GM12892 (cell line): ENCODE data around the gene ATP11C.

ENCODE experiments used
- DNase-seq: peaks from one replicate; pipeline ENCODE4 v3.0.0; 2011; ENCODE audit not compliant: insufficient read length
- FAIRE-seq: peaks from 2 replicates; lab custom pipeline; 2011; peaks lifted over from hg19 to GRCh38; lab: Jason Lieb, UNC
- POLR2A ChIP-seq: IDR thresholded peaks from 2 replicates; pipeline ENCODE4 v1.6.1; 2011; ENCODE audit warnings: low read depth, low read length, control low read depth
- POLR2AphosphoS5 ChIP-seq: IDR thresholded peaks from 2 replicates; pipeline ENCODE4 v1.6.1; 2011; ENCODE audit warnings: low read depth, low read length, control low read depth
- TAF1 ChIP-seq: IDR thresholded peaks from 2 replicates; pipeline ENCODE4 v1.6.1; 2011; ENCODE audit warnings: low read depth, mild to moderate bottlenecking, control low read depth, low read length, borderline replicate concordance

Gene ATP11C

GRCh38 chrX:139784807-139785206, 148.0 kb downstream of the ATP11C start:
- FAIRE-seq = peak; percentile 56

GRCh38 chrX:139783959-139784358, 148.9 kb downstream of the ATP11C start:
- no peak for TF ChIP-seq TAF1
- FAIRE-seq = no peak

More at GRCh38 chrX:139784807-139785206, 148.0 kb downstream of the ATP11C start:
- no peak for TF ChIP-seq POLR2A
- TF ChIP-seq POLR2AphosphoS5 = no peak
- TF ChIP-seq TAF1 = no peak
- DNase-seq = no peak

DNA sequence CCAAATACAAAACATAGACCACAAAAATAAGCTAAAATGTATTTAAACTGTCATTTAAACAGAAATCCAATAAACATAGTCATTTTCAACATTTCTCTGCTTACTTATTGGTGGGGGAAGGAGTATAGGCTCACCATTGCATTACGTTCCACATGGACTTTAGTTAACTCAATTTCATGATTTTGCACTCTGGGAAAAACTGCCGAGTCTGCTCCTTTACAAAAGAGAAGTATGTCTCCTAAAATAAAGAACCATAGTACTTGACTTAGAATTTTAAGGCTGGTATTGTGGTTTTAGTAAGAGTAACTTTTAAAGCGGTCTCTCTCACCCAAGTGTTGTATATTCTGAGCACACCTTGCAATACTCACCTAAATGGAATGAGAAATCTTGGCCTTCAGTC, 149.8 kb downstream of the ATP11C start:
- no peak for TF ChIP-seq POLR2A
- no peak for TF ChIP-seq POLR2AphosphoS5
- no peak for TF ChIP-seq TAF1
- DNase-seq (no peak), FAIRE-seq (peak; percentile 50)

More at GRCh38 chrX:139783959-139784358, 148.9 kb downstream of the ATP11C start:
- no peak for DNase-seq

GRCh38 chrX:139776599-139776998, 156.3 kb downstream of the ATP11C start:
- no peak for FAIRE-seq
- DNase-seq = no peak
- TF ChIP-seq POLR2A = no peak

- no peak for TF ChIP-seq TAF1
- TF ChIP-seq POLR2AphosphoS5 = no peak
- DNase-seq (no peak), FAIRE-seq (no peak)
These were observed 162.5 kb downstream of the ATP11C start for GRCh38 chrX:139770366-139770765.

GRCh38 chrX:139766545-139766983, 166.3 kb downstream of the ATP11C start:
- FAIRE-seq (no peak), DNase-seq (no peak)
- TF ChIP-seq POLR2A = no peak
- no peak for TF ChIP-seq POLR2AphosphoS5
- no peak for TF ChIP-seq TAF1

- no peak for FAIRE-seq
- DNase-seq = no peak
- no peak for TF ChIP-seq TAF1
- TF ChIP-seq POLR2AphosphoS5 = no peak
- TF ChIP-seq POLR2A = no peak
These were observed 170.3 kb downstream of the ATP11C start for GRCh38 chrX:139762400-139763183.

GRCh38 chrX:139759637-139760036, 173.2 kb downstream of the ATP11C start:
- FAIRE-seq (no peak), DNase-seq (no peak)

GRCh38 chrX:139758809-139759208, 174.0 kb downstream of the ATP11C start:
- FAIRE-seq (no peak), DNase-seq (no peak)
- no peak for TF ChIP-seq POLR2A
- no peak for TF ChIP-seq POLR2AphosphoS5
- TF ChIP-seq TAF1 = no peak

More at GRCh38 chrX:139759637-139760036, 173.2 kb downstream of the ATP11C start:
- TF ChIP-seq TAF1 (no peak), POLR2A (no peak), POLR2AphosphoS5 (no peak)

- FAIRE-seq (no peak), DNase-seq (no peak)
These were observed 174.6 kb downstream of the ATP11C start for GRCh38 chrX:139758250-139758649.

DNA sequence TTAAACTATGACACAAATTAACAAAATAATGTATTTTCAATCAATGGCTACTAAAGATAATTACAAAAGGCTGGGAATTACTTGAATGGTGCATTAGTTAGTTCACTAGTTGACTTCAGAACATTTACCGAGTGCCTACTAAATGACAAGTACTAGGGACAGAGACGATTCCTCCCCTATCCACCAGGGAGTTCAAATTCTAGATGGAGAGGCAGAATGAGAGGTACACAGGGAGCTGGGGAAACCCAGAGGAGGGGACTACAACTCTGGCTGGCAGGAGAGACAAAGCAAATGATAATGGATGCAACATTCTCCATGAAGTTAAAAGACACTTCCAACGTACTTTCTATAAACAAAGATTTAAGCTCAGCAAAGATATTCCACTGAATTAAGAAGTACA, 181.8 kb downstream of the ATP11C start:
- no peak for DNase-seq
- no peak for FAIRE-seq
- TF ChIP-seq TAF1 (no peak), POLR2A (no peak), POLR2AphosphoS5 (no peak)

More at GRCh38 chrX:139758250-139758649, 174.6 kb downstream of the ATP11C start:
- TF ChIP-seq POLR2AphosphoS5 = no peak
- no peak for TF ChIP-seq POLR2A
- no peak for TF ChIP-seq TAF1

DNA sequence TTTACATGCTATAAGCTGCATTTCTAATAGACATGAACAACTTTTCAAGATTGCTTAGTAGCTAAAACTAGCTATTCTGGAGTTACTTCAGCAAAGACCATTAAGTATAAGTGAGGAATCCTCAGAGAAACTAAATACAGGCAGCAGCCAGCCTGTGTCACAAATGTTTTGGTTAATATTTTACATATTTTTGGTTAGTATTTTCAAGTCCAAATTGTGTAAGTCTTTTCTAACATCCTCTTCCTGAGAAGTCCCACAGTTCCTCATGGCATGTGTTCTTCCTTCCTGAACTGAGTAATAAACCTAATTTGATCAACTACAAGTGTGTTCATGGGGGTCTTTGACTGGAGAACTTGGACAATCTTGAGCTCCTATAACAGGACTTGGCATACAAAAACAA, 182.5 kb downstream of the ATP11C start:
- TF ChIP-seq TAF1 = no peak
- TF ChIP-seq POLR2AphosphoS5 = no peak
- TF ChIP-seq POLR2A = no peak
- FAIRE-seq (no peak), DNase-seq (no peak)
